GM10248 (cell line): Measurements from ENCODE around the gene SMARCAD1.

Experiments used
- CTCF ChIA-PET: fragments of 300-600 bp; sonication (Branson Sonifier 250); formaldehyde crosslinking; extraction: SDS; loops from one replicate; lab custom pipeline; 2021; ENCODE audit warnings: antibody characterized with exemption; lab: Yijun Ruan, JAX
- POLR2A ChIA-PET: fragments of 350-650 bp; sonication (Branson Sonifier 250); formaldehyde crosslinking; extraction: SDS; loops from one replicate; lab custom pipeline; 2020; ENCODE audit warnings: antibody characterized with exemption; lab: Yijun Ruan, JAX
- DNase-seq: peaks from one replicate; pipeline ENCODE4 v3.0.0; 2012; ENCODE audit errors: extremely low spot score
- TF ChIP-seq, protein P1 (sequence below): IDR thresholded peaks from 2 replicates; pipeline ENCODE4 v1.5.1; 2012; ENCODE audit warnings: mild to moderate bottlenecking, low read depth; ENCODE audit errors: extremely low read depth, missing control alignments, control extremely low read depth

The SMARCAD1 gene

DNA sequence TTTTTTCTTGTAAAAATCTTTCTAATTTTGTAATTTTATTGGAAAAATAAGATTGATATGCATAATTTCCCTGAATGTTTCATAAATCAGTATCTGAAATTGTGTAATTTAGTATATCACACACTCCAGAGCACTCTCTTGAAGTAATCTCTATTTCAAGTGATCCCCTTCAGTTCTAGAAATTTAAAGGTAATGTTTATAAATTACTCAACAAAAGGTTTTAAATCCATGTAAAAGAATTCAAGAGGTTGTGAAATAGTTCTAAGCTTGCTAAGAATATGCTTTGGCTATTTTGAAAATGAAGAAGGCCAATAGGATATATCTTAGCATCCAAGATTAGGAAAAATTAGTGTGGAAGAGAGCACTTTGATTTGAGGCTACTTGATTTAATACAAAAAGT, 28.2 kb downstream of the SMARCAD1 start:
- TF ChIP-seq, protein P1, sequence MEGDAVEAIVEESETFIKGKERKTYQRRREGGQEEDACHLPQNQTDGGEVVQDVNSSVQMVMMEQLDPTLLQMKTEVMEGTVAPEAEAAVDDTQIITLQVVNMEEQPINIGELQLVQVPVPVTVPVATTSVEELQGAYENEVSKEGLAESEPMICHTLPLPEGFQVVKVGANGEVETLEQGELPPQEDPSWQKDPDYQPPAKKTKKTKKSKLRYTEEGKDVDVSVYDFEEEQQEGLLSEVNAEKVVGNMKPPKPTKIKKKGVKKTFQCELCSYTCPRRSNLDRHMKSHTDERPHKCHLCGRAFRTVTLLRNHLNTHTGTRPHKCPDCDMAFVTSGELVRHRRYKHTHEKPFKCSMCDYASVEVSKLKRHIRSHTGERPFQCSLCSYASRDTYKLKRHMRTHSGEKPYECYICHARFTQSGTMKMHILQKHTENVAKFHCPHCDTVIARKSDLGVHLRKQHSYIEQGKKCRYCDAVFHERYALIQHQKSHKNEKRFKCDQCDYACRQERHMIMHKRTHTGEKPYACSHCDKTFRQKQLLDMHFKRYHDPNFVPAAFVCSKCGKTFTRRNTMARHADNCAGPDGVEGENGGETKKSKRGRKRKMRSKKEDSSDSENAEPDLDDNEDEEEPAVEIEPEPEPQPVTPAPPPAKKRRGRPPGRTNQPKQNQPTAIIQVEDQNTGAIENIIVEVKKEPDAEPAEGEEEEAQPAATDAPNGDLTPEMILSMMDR: no peak
- ChIA-PET POLR2A (no interaction called here), CTCF (no interaction called here)
- DNase-seq: no peak

DNA sequence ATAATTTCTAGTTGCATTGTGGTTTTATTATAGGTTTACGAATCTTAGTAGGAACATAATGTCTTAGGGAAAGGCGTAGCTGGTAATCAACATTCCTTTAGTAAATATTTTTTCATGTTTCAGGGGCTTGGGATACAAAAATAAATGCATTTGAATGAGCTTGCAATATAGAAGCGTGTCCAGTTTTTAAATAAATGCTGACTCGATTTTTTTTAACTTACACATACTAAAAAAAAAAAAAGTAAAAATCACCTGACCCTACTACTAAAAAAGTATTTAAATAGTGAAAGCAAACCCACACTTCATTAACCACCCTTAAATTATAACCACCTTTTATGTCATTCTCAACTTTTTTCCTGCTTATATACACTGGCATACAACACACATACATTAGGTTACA, 29.6 kb downstream of the SMARCAD1 start:
- CTCF ChIA-PET: no interaction called here
- POLR2A ChIA-PET: no interaction called here
- no peak for DNase-seq
- TF ChIP-seq, protein P1: no peak

DNA sequence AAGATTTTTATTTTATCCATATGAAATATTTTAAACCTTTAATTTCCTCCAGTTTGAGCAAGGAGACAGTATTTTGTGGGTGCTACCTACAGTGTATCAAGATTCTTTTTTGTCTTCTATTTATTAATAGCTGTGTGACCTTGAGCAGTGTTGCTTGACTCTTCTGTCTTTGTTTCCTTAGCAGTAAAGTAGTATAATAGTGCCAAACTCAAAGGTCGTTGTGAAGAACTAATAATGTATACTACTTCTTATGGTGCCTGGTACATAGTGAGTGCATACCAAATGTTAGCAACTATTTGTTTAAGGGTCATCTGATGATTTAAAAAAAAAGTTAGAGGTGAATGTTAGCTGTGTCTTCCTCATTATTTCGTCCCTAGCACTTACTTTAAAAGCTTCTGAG, 30.5 kb downstream of the SMARCAD1 start:
- TF ChIP-seq, protein P1: no peak
- ChIA-PET CTCF (no interaction called here), POLR2A (no interaction called here)
- no peak for DNase-seq

DNA sequence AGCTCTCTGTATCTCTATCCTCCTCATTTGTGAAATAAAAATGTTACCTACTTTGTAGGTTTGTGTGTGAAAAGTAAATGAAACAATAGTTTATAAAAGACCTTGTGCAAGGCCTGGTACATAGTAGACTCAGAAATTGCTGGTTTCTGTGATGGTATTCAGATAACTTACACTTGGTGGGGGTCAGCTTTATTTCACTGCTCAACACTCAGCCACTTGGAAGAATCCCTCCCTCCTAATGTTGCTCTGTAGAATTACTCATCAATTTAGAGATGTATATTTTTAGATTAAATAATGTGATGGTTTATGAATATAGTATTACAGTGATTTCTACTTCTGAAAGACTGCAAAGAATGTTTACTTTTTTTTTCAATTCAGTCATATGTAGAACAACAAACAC, 32.7 kb downstream of the SMARCAD1 start:
- POLR2A ChIA-PET: no interaction called here
- CTCF ChIA-PET: no interaction called here
- DNase-seq: no peak
- TF ChIP-seq, protein P1: no peak

DNA sequence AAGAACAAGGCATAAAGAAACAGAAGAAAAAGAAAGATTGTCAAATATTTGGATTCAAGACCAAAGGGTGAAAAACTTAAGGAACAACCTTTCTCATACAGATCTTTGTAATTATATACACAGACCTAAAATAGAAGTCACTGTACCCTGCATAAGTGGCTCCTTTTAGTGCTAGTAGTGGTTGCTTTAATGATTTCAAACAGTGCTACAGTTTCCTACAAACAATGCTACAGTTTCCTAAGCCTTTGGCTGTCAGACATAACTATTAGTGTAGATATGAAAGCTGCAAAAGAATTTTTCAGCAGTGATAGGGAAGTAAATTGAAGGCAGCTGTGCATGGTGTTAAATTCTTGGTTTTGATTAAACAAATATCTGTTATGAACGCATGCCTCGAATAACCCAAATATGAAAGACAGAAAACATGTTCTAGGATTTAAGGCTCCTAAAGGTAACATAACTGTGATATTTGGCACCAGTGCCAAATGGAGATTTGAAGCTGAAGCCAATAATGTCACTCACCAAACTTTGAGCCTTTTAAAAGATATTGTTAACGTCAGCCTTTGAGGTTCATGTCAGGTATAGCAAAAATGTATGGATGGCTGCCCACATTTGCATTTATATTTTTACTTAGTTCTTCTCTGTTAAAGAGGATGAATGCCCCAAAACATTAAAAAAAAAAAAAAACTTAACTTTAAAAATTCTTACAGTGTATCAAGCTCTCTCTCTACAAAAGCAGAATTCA, 36.6 kb downstream of the SMARCAD1 start:
- DNase-seq: no peak
- TF ChIP-seq, protein P1: no peak
- CTCF ChIA-PET: interaction anchor here (1.3 to 1.4 kb wide), 2 partner anchors 12 to 25 kb away, joined by 3 to 4 read pairs; no protein-coding TSS in a partner anchor
- POLR2A ChIA-PET: interaction anchor here (0.6 kb wide), 1 partner anchor 23 kb away, joined by 3 read pairs; no protein-coding TSS in a partner anchor

DNA sequence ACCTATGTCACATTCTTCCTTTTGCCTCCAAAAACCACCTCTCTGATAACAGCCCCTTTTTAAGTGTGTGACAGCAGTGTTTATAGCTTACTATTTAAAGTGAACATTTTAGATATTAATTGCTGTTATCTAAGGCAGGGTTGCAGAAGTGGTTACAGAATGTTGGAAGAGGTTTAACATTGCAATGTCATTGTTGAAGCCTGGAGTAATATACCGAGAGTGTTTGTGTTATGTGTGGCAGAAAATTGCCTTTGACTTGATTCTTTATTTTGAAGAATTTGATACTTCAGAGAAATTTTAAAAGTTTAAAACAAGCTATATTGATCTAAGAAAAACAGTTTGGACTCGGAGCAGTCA, 37.1 kb downstream of the SMARCAD1 start:
- TF ChIP-seq, protein P1: no peak
- no peak for DNase-seq
- ChIA-PET POLR2A (interaction anchor here (0.6 kb wide), 2 partner anchors 23 to 66 kb away, joined by 3 to 8 read pairs; no protein-coding TSS in a partner anchor), CTCF (interaction anchor here (1.3 to 1.4 kb wide), 2 partner anchors 13 to 25 kb away, joined by 3 to 4 read pairs; no protein-coding TSS in a partner anchor)

DNA sequence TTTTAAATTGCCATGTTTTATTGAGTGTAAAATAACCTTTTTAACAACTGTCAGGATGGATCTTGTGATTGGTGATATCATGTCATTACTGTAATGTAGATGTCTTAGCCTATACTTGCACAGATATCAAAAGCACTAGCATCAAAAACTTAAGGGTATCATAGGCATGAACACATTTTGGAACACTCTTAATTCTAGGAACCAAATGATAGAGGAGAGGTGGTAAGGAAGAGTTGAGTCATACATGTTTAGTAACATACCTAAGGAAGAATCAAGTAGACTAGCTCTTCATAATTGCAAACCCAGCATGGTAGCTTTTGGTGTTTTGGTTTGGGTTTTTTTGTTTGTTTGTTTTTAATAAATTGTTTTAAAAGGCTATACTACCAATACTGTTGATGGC, 43.4 kb downstream of the SMARCAD1 start:
- POLR2A ChIA-PET: no interaction called here
- CTCF ChIA-PET: interaction anchor here (1.4 kb wide), 1 partner anchor 459 kb away, joined by 3 read pairs; no protein-coding TSS in a partner anchor
- DNase-seq: no peak
- TF ChIP-seq, protein P1: no peak
